Measurements from ENCODE around the gene TSHZ2.

Gene TSHZ2

GRCh38 chr20:53129563-53129962 lies 157.4 kb downstream of the TSHZ2 start:
- no peak for DNase-seq (ENCODE audit: low spot score)

- no peak for DNase-seq (ENCODE audit: low spot score)
These were observed 158.6 kb downstream of the TSHZ2 start for GRCh38 chr20:53130795-53131194.

- no peak for DNase-seq (ENCODE audit: low spot score)
These were observed 161.0 kb downstream of the TSHZ2 start for GRCh38 chr20:53133125-53133524.

GRCh38 chr20:53133628-53134027 lies 161.5 kb downstream of the TSHZ2 start:
- no peak for DNase-seq (ENCODE audit: low spot score)

GRCh38 chr20:53136473-53136872 lies 164.3 kb downstream of the TSHZ2 start:
- no peak for DNase-seq (ENCODE audit: low spot score)

- DNase-seq (ENCODE audit: low spot score) = no peak
These were observed 166.5 kb downstream of the TSHZ2 start for GRCh38 chr20:53138454-53139262.

- DNase-seq (ENCODE audit: low spot score) = no peak
These were observed 169.3 kb downstream of the TSHZ2 start for GRCh38 chr20:53141201-53142050.

- DNase-seq (ENCODE audit: low spot score) = no peak
These were observed 170.3 kb downstream of the TSHZ2 start for GRCh38 chr20:53142225-53143127.

GRCh38 chr20:53146201-53146891 lies 174.2 kb downstream of the TSHZ2 start:
- no peak for DNase-seq (ENCODE audit: low spot score)

- DNase-seq (ENCODE audit: low spot score) = no peak
These were observed 176.6 kb downstream of the TSHZ2 start for GRCh38 chr20:53148771-53149147.

GRCh38 chr20:53149148-53149889 lies 177.2 kb downstream of the TSHZ2 start:
- DNase-seq (ENCODE audit: low spot score) = no peak

- DNase-seq (ENCODE audit: low spot score) = no peak
These were observed 177.7 kb downstream of the TSHZ2 start for GRCh38 chr20:53149890-53150205.

GRCh38 chr20:53150532-53150931 lies 178.4 kb downstream of the TSHZ2 start:
- no peak for DNase-seq (ENCODE audit: low spot score)

GRCh38 chr20:53152228-53152627 lies 180.1 kb downstream of the TSHZ2 start:
- DNase-seq (ENCODE audit: low spot score) = no peak

GRCh38 chr20:53154540-53154939 lies 182.4 kb downstream of the TSHZ2 start:
- DNase-seq (ENCODE audit: low spot score) = no peak

GRCh38 chr20:53157443-53158408 lies 185.6 kb downstream of the TSHZ2 start:
- DNase-seq (ENCODE audit: low spot score) = peak; percentile 36

GRCh38 chr20:53159160-53159559 lies 187.0 kb downstream of the TSHZ2 start:
- no peak for DNase-seq (ENCODE audit: low spot score)

GRCh38 chr20:53161073-53161472 lies 188.9 kb downstream of the TSHZ2 start:
- no peak for DNase-seq (ENCODE audit: low spot score)

- no peak for DNase-seq (ENCODE audit: low spot score)
These were observed 189.3 kb downstream of the TSHZ2 start for GRCh38 chr20:53161473-53161872.

Measured in AG08396 (cell line).